GM19351 (cell line): Measurements from ENCODE around the gene RPL7A.
"Not testable (repeated sequence)": the region's sequence is repeated elsewhere in the genome, so short reads cannot be mapped to it uniquely, and the experiment has no call there.

Experiments used
- ATAC-seq: cut with Tn5 transposase; IDR thresholded peaks from one replicate; pipeline ENCODE4 v1.9.1; 2021; ENCODE audit warnings: mild to moderate bottlenecking, moderate library complexity; ENCODE audit not compliant: unreplicated experiment

Gene RPL7A

GRCh38 chr9:133327834-133328484 lies 20.1 kb upstream of the RPL7A start:
- no peak for ATAC-seq

GRCh38 chr9:133329306-133330156 lies 18.5 kb upstream of the RPL7A start:
- not testable (repeated sequence) for ATAC-seq

GRCh38 chr9:133331221-133331620 lies 16.8 kb upstream of the RPL7A start:
- no peak for ATAC-seq

GRCh38 chr9:133331641-133332380 lies 16.2 kb upstream of the RPL7A start:
- ATAC-seq = no peak

GRCh38 chr9:133332381-133332730 lies 15.7 kb upstream of the RPL7A start:
- no peak for ATAC-seq

GRCh38 chr9:133333011-133333410 lies 15.0 kb upstream of the RPL7A start:
- no peak for ATAC-seq

- ATAC-seq = no peak
Observed at GRCh38 chr9:133333566-133333965, 14.5 kb upstream of the RPL7A start.

GRCh38 chr9:133334161-133334560 lies 13.9 kb upstream of the RPL7A start:
- ATAC-seq = no peak

- ATAC-seq = not testable (repeated sequence)
Observed at GRCh38 chr9:133334888-133335287, 13.1 kb upstream of the RPL7A start.

- ATAC-seq = peak; percentile 84
Observed at GRCh38 chr9:133335924-133336811, 11.8 kb upstream of the RPL7A start, which contains the start of gene SURF6. TSS of gene SURF6 (minus strand) at chr9:133336188. CDS start at chr9:133336132, 56 bp downstream.

GRCh38 chr9:133339641-133340040 lies 8.4 kb upstream of the RPL7A start:
- ATAC-seq = no peak

GRCh38 chr9:133340256-133340655 lies 7.8 kb upstream of the RPL7A start:
- ATAC-seq = no peak

- no peak for ATAC-seq
Observed at GRCh38 chr9:133340916-133341315, 7.1 kb upstream of the RPL7A start.

- no peak for ATAC-seq
Observed at GRCh38 chr9:133341369-133342068, 6.5 kb upstream of the RPL7A start.

GRCh38 chr9:133342069-133342406 lies 6.0 kb upstream of the RPL7A start:
- ATAC-seq = no peak

- ATAC-seq = no peak
Observed at GRCh38 chr9:133342570-133342969, 5.4 kb upstream of the RPL7A start.

GRCh38 chr9:133344071-133344470 lies 3.9 kb upstream of the RPL7A start:
- ATAC-seq = no peak

- ATAC-seq = no peak
Observed at GRCh38 chr9:133344979-133345378, 3.0 kb upstream of the RPL7A start.

GRCh38 chr9:133345596-133345995 lies 2.4 kb upstream of the RPL7A start:
- no peak for ATAC-seq
